Measurements from ENCODE around the gene ACTN1.

Gene ACTN1

DNA sequence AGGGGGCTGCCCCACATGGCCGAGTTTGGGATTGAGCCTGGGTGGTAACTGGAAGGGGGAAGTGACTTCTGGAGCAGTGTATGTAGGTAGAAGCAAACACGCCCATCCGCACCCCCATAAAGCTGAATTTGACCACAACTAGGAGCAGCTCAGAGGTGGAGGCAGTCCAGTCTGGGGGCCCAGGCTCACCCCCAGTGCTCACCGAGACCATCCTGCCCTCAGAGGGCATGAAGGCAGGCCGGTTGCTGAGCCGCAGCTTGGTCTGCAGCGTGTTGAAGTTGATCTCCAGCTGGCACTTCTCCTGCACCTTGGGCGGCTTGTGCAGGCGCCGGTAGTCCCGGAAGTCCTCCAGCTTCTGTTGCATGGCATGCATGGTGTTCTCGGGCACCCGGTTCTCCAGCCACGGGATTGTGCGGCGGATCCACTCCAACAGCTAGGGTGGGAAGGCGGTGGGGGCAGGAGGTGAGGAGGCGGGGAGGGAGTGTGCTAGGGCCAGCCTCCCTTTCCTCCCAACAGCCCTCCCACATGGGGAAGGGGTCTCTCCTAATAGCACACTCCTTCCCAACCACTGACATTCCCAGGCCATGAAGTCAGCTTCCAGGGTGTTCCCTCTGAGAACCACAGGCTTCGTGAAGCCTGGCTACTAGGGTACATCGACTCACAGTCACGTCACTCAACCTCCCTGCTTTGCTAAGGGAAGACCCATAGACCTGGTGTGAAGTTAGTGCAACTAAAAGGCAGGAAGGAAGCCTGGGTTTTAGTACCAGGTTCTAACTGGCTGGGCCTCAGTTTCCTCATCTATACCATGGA lies 87.0 kb downstream of the ACTN1 start:
- DNase-seq (ENCODE audit: low read depth in 3 of 3, low spot score in 1 of 3) = no peak

DNA sequence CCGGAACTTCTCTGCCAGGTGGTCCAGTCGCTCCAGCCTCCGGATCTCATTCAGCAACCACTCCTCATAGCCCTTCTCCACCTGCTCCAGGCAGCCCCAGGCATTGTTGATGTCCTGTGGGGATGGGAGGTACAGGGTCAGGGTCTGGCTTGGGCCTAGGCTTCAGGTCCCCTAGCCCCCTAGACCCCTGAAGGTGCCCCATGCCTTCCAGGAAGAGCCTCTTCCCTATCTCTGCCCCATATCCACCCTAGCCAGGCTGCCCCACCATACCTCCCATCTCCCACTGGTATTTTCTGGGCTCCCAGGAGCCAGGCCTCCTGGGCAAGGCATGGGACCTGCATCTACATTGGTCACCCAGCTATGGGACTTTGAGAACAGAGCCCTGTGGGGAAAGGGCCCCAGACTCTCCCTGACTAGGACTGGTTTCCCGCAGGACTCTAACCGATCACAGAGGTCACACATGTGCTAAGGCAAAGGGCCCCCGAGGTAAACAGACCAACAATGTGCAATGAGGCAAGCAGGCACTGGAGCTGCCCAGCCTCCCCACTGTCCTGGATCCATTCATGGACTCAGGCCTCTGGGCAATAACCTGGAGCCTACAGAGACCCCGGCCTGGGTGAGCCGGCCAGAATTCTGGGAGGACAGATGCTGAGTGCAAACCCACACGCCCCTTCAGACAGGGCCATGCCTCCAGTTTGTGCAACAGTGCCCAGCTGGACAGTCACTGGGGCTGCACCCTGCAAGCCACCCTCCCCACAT lies 88.8 kb downstream of the ACTN1 start:
- DNase-seq (ENCODE audit: low read depth in 3 of 3, low spot score in 1 of 3) = no peak

GRCh38 chr14:68888883-68889282 lies 90.2 kb downstream of the ACTN1 start:
- no peak for DNase-seq (ENCODE audit: low read depth in 3 of 3, low spot score in 1 of 3)

GRCh38 chr14:68888025-68888850 lies 90.9 kb downstream of the ACTN1 start:
- DNase-seq (ENCODE audit: low read depth in 3 of 3, low spot score in 1 of 3) = no peak

DNA sequence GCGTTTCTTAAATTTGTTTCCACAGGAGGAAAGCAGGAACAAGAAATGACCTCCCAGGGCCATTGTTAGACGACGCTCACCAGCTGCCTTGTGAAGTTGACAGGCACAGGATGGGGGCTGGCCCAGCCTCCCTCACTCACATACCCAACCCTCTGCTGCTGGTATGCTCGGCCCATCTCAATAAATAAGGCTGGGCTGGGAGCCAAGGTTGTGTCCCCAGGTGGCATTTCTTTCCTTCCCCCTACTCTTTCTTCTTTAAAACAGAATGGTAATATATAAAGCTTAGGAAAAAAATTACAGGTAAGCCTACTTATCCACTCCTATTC lies 93.0 kb downstream of the ACTN1 start:
- DNase-seq (ENCODE audit: low read depth in 3 of 3, low spot score in 1 of 3) = no peak

GRCh38 chr14:68885226-68886108 lies 93.6 kb downstream of the ACTN1 start:
- no peak for DNase-seq (ENCODE audit: low read depth in 3 of 3, low spot score in 1 of 3)

DNA sequence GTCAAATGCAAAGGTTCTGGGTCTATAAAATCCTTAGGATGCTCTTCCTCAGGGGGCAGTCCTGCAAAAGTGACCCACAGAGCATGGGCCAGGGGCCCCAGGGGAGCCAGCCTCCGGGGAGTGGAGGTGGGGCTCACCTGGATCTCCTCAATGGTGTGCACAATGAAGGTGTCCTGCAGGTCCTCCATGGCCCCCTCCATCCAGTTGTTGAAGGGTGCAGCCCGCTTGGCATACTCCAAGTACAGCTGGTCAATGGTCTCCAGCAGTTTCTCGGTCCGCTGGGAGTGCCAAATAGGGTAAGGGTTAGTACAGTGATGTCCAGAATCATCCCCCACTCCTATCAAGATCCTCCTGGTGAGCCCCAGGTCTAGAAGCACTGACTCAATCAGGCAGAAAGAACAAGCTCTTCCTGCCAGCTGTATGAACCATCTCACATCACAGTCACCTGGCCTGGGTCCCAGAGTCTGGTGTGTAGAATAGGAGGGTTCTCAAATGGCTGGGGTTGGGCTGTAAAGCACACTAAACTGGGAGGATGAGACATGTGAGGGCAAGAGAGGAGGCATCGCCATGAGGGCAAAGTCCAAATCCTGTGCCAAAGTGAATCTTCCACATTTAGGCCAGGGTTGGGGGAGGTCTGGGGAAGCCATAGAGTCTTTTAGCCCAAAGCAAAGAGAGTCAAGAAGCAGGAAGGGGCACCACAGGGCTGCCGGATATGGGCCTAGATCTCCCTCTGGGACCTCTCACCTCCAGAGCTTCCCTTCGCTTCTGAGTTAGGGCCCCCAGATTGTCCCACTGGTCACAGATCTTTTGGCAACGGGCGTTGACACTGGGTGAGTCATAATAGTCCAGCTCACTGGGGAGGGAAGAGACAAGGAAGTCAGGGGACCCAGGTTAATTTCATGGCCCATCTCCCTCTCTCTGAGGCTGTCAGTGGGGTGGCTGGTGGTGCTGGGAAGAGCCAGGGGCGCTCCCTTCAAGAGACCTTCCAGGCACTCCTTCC lies 94.8 kb downstream of the ACTN1 start:
- no peak for DNase-seq (ENCODE audit: low read depth in 3 of 3, low spot score in 1 of 3)

DNA sequence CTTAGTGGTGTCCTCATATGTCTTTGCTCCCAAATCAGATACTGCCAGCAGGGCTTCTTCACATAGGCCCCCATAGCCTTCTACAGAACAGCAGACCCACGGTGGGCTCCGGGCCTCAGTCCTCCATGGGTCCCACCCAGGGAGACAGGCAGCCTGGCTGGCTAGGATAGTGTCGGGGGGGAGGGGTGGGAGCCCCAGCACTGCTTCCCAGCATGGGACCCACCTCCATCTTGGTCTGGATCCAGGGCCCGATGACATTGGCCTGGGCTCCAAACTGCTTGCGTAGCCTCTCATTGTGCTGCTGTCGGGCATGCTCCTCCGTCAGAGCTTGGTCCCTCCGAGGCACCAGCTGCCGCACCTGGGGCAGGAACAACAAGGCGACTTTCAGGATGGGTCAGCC lies 96.9 kb downstream of the ACTN1 start:
- no peak for DNase-seq (ENCODE audit: low read depth in 3 of 3, low spot score in 1 of 3)

DNA sequence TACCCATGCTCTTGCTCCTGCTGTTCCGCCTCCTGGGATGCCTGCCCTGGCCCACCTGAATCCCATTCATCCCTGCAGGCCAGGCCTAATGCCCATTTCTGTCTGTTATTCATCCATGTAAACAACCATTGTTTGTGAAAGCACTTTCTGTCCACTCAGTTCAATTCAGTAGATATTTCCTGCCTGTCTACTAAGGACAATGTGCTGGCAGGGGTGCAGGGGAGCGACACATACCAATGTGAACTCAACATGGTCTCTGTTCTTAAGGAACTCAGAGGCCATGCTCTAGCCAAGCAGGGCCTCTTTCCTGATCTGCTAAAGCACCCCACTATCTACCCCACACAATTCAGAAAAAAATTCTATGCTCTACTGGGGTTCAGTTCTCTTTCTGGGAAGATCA lies 97.7 kb downstream of the ACTN1 start:
- no peak for DNase-seq (ENCODE audit: low read depth in 3 of 3, low spot score in 1 of 3)

DNA sequence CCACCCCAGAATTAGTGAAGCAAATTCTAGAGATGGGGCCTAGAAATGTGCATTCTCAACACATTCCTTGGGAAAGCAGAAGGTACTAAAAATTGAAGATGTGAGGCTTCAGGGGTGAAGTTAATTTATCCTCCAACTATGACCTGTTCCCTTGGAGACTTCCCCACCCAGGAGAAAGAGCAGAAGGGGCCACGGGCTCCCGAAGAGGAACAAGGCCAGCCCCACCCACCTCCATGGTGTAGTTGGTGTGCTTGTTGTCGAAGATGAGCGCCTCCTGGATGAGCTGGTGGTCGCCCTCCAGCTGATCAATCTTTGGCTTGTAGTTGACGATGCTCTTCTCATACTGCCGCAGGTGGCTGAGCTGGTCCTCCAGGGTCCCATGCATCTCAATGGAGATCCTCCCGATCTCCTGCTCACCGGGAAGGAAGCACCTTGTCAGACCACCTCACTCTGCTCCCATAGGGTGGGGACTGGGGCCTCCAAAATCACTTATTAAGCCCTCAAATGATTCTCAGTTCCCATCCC lies 98.5 kb downstream of the ACTN1 start:
- DNase-seq (ENCODE audit: low read depth in 3 of 3, low spot score in 1 of 3) = no peak

- no peak for DNase-seq (ENCODE audit: low read depth in 3 of 3, low spot score in 1 of 3)
Measured at GRCh38 chr14:68879841-68880575, 99.1 kb downstream of the ACTN1 start.

DNA sequence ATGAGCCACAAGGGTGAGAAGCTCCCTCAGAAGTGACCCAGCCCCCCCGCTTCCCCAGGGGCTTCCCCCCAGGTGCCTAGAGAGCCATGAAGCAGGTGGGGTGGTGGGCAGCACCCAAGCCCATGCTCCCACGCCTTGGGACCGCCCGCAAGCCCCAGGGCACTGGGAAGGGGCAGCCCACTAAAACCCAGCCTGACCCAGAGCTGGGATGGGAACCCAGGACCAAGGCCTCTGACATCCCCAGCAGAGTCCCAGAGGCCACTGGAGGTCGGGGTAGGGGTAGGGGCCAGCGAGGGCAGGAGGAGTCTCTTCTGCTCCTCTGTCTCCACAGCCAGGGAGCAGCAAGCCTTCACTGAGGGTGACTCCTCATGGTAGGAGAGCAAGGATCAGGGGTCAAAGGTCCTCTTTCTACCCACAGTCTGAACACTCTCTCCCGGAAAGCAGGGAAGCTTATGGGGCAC lies 99.8 kb downstream of the ACTN1 start:
- no peak for DNase-seq (ENCODE audit: low read depth in 3 of 3, low spot score in 1 of 3)

GRCh38 chr14:68878908-68879307 lies 100.2 kb downstream of the ACTN1 start:
- no peak for DNase-seq (ENCODE audit: low read depth in 3 of 3, low spot score in 1 of 3)

DNA sequence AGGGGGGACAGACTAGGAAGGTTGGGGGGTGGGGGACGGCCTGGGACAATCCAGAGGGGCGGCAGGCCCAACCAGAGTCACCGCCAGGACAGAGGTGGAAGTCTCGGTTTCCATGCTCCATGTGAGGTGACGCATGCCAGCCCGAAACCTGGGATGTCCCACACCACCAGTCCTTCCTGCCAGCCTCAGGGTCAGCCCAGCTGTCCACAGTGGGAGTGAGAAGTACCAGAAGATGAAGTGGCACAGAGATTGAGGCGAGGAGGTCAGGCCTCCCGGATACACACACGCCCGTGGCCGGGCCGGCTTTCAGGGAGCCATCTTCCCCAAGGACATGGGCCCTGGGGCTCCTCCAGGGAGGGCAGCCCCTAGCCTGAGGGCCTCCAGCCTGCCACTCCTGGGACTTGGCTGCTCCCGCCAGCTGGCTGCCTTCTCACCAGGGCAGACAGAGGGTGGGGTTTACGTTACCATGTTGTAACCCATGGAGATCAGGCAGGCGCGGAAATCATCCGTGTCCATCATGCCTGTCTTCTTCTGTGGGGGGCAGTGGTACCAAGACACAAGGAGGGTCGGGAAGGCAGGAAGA lies 101.0 kb downstream of the ACTN1 start:
- DNase-seq (ENCODE audit: low read depth in 3 of 3, low spot score in 1 of 3) = no peak

DNA sequence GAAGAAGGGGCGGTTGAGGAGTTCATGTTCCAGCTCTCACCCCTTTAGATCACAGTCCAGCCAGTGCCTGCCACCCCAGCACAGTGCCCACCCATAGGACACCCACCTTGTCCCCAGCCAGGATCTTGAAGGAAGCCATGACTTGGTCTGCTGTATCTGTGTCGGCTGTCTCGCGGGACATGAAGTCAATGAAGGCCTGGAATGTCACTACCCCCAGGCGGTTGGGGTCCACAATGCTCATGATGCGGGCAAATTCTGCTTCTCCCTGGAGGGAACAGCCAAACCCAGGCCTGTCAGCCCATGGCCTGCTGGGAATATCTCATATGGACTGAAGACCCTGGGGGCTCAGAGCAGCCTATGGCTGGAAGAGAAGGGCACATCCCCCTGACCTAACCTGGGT lies 102.1 kb downstream of the ACTN1 start:
- DNase-seq (ENCODE audit: low read depth in 3 of 3, low spot score in 1 of 3) = no peak

- DNase-seq (ENCODE audit: low read depth in 3 of 3, low spot score in 1 of 3) = no peak
Measured at GRCh38 chr14:68874746-68875155, 104.4 kb downstream of the ACTN1 start.

DNA sequence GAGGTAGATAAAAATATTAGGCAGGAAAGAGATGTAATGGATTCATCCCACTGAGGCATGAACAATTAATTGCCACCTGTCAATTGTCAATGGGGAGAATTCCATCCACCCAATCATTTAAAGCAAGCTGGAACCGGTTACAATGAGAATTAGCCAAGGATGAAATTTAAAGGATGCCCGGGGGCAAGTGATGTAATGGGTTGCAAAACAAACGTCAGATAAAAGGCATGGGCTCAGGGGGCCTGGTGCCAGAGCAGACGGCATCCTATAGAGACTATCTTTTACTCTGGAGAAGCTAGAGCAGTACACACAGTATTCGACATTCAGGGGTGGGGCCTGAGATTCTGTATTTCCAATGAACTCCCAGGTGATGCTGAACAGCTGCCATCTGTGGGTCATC lies 105.7 kb downstream of the ACTN1 start:
- DNase-seq (ENCODE audit: low read depth in 3 of 3, low spot score in 1 of 3) = no peak

DNA sequence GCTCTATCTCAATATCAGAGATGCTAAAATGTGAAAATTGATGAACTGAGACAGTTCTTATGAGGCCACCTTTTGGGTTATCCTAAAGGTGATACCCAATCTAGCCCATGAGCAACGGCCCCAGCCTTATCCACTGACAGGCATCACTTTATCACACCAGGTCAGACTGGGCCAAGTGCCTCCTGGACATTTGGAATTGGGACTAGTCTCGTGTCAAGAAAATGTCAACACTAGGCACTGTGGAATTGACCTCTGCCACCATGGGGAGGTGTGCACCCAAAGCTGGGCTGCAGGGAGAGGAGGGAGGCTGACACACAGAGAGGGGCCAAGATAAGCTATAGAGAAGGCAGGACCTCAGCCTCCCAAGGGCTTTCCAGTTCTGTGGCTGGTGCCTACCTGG lies 107.7 kb downstream of the ACTN1 start:
- no peak for DNase-seq (ENCODE audit: low read depth in 3 of 3, low spot score in 1 of 3)
